ENCODE results near the gene GYPE.
"Not testable (repeated sequence)": the region's sequence is repeated elsewhere in the genome, so short reads cannot be mapped to it uniquely, and the experiment has no call there.

Gene GYPE

GRCh38 chr4:143862716-143863115, 42.6 kb downstream of the GYPE start:
- H3K4me3 ChIP-seq (ENCODE audit: low read depth in 1 of 2, low read length in 1 of 2); H3K27ac ChIP-seq; H3K9me3 ChIP-seq; H3K4me1 ChIP-seq (ENCODE audit: control insufficient read depth in 1 of 2, insufficient read depth in 1 of 2, low read depth in 1 of 2, low read length in 1 of 2); H3K27me3 ChIP-seq; H3K36me3 ChIP-seq: not testable (repeated sequence)

DNA sequence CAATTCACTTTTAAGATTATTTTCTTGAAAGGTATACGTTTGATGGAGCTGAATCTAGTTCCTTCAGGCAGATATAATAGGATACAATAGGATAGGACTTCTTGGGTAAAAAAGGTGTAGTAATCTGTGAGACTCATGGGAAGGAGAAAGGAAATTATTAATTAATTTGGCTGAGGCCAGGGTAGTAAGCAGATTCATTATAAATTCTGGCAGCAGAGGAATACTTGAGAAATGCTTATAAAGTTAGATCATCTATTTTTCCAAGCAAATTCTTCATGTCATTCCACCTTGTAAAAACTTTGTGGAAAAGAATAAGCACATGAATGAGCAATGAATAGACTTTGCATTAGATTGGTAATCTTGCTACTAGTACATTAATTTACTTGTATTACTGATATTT, 46.9 kb downstream of the GYPE start:
- Histone ChIP-seq H3K4me1 (ENCODE audit: control insufficient read depth in 1 of 2, insufficient read depth in 1 of 2, low read depth in 1 of 2, low read length in 1 of 2) (no peaks in the 10 kb centered on the region), H3K27ac (no peak overlapping the region), H3K4me3 (ENCODE audit: low read depth in 1 of 2, low read length in 1 of 2) (no peak overlapping the region), H3K9me3 (no peaks in the 10 kb centered on the region), H3K27me3 (no peaks in the 10 kb centered on the region), H3K36me3 (no peaks in the 10 kb centered on the region)
- TF ChIP-seq CTCF (IDR thresholded peaks at IDR 0.05) = no peak

DNA sequence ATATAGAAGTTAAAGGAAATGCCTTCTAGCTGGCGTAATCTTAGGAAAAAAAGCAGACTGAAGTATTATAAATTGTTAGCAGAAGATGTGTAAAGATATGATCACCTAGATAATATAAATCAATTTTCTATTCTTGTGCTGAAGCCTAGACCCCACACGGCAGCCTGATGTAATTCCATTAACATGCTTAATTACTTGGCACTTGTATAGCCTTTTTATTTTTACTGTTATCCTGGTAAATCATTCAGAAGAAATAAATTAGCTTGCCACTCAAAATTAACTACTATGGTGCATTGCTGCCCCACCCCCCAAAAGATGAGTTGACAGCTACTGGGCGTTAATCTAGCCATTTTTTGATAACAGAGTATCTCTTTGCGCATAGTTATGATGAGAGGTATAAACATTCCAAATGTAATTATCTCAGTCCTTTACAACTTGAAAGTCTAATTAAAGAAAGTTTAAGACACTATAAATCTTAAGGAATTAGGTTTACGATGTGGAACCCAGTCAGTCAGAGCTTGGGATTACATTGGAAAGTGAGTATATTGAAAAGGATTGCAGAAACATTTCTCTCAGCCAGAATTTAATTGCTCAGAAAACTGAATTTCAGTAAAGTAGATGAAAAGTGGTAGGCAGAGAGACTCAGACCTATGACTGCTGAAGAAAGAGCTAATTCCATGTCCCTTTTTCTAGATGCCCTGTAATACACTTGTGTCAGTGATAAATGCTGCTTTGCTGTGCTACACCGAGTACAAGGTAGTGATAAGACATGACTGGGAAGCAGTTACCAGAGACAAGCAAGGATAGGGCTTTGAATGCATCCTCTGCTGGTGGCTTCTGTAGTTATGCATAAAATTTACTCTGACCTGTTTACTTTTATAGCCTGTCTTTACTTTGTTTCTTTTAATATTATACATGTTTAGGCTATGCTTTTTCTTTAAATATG, 47.7 kb downstream of the GYPE start:
- not testable (repeated sequence) for H3K9me3 ChIP-seq; H3K27ac ChIP-seq; H3K27me3 ChIP-seq; H3K4me3 ChIP-seq (ENCODE audit: low read depth in 1 of 2, low read length in 1 of 2); H3K36me3 ChIP-seq; H3K4me1 ChIP-seq (ENCODE audit: control insufficient read depth in 1 of 2, insufficient read depth in 1 of 2, low read depth in 1 of 2, low read length in 1 of 2)

- not testable (repeated sequence) for H3K4me1 ChIP-seq (ENCODE audit: control insufficient read depth in 1 of 2, insufficient read depth in 1 of 2, low read depth in 1 of 2, low read length in 1 of 2); H3K27ac ChIP-seq; H3K27me3 ChIP-seq; H3K9me3 ChIP-seq; H3K4me3 ChIP-seq (ENCODE audit: low read depth in 1 of 2, low read length in 1 of 2); H3K36me3 ChIP-seq
Measured at GRCh38 chr4:143856017-143856557, 49.3 kb downstream of the GYPE start.

DNA sequence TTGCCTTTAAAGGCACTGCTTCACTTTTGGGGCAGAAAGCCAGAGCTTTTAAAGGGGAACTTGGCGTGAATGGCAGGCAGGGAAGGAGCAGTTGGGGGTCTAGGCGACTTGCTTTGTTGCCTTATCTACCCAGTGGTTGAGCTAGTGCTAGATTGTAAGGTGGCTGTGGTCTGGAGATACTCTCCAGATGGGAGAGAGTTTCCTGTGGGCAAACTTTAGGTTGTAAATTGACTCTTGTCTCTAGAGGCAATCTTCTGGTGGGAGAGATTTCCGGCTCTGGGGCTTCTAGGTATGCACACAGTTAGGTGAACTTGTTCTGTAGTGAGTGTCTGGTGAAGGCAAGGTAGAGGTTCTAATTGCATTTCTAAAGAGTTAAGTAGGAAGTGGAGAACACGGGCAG, 50.7 kb downstream of the GYPE start:
- not testable (repeated sequence) for H3K4me3 ChIP-seq (ENCODE audit: low read depth in 1 of 2, low read length in 1 of 2); H3K27me3 ChIP-seq; H3K4me1 ChIP-seq (ENCODE audit: control insufficient read depth in 1 of 2, insufficient read depth in 1 of 2, low read depth in 1 of 2, low read length in 1 of 2); H3K36me3 ChIP-seq; H3K27ac ChIP-seq; H3K9me3 ChIP-seq

DNA sequence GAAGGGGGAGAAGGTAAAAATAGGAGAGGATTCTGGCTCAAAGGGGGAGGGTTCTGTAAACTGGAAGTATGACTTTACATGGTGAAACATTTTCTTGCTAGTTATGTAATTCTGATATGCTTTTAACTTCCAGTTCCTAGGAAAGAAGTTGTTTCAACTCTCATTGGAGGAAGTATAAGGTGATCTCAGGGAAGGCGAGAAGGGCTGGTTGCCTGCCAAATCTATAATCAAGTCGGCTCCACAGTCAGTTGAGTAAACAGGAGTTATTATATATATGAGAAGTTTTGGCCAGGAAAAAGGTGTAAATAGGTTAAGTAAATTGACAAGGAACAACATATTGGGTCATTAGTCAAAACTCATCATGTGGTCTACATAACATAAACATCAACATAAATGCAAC, 56.1 kb downstream of the GYPE start:
- not testable (repeated sequence) for H3K4me3 ChIP-seq (ENCODE audit: low read depth in 1 of 2, low read length in 1 of 2); H3K4me1 ChIP-seq (ENCODE audit: control insufficient read depth in 1 of 2, insufficient read depth in 1 of 2, low read depth in 1 of 2, low read length in 1 of 2); H3K36me3 ChIP-seq; H3K27me3 ChIP-seq; H3K27ac ChIP-seq; H3K9me3 ChIP-seq

GRCh38 chr4:143843506-143843832, 61.9 kb downstream of the GYPE start:
- H3K36me3 ChIP-seq; H3K4me1 ChIP-seq (ENCODE audit: control insufficient read depth in 1 of 2, insufficient read depth in 1 of 2, low read depth in 1 of 2, low read length in 1 of 2): not testable (repeated sequence)

GRCh38 chr4:143842624-143843505, 62.5 kb downstream of the GYPE start:
- not testable (repeated sequence) for H3K27ac ChIP-seq; H3K36me3 ChIP-seq; H3K4me3 ChIP-seq (ENCODE audit: low read depth in 1 of 2, low read length in 1 of 2)

More at GRCh38 chr4:143843506-143843832, 61.9 kb downstream of the GYPE start:
- not testable (repeated sequence) for H3K27ac ChIP-seq; H3K9me3 ChIP-seq; H3K4me3 ChIP-seq (ENCODE audit: low read depth in 1 of 2, low read length in 1 of 2); H3K27me3 ChIP-seq

GRCh38 chr4:143839413-143839812, 65.9 kb downstream of the GYPE start:
- H3K27ac ChIP-seq; H3K36me3 ChIP-seq; H3K27me3 ChIP-seq; H3K9me3 ChIP-seq; H3K4me3 ChIP-seq (ENCODE audit: low read depth in 1 of 2, low read length in 1 of 2); H3K4me1 ChIP-seq (ENCODE audit: control insufficient read depth in 1 of 2, insufficient read depth in 1 of 2, low read depth in 1 of 2, low read length in 1 of 2): not testable (repeated sequence)

More at GRCh38 chr4:143842624-143843505, 62.5 kb downstream of the GYPE start:
- H3K27me3 ChIP-seq; H3K4me1 ChIP-seq (ENCODE audit: control insufficient read depth in 1 of 2, insufficient read depth in 1 of 2, low read depth in 1 of 2, low read length in 1 of 2); H3K9me3 ChIP-seq: not testable (repeated sequence)

- not testable (repeated sequence) for H3K4me3 ChIP-seq (ENCODE audit: low read depth in 1 of 2, low read length in 1 of 2)
Measured at GRCh38 chr4:143834196-143834595, 71.2 kb downstream of the GYPE start.

GRCh38 chr4:143833676-143834075, 71.7 kb downstream of the GYPE start:
- not testable (repeated sequence) for H3K27ac ChIP-seq; H3K4me1 ChIP-seq (ENCODE audit: control insufficient read depth in 1 of 2, insufficient read depth in 1 of 2, low read depth in 1 of 2, low read length in 1 of 2); H3K27me3 ChIP-seq; H3K9me3 ChIP-seq; H3K4me3 ChIP-seq (ENCODE audit: low read depth in 1 of 2, low read length in 1 of 2); H3K36me3 ChIP-seq

More at GRCh38 chr4:143834196-143834595, 71.2 kb downstream of the GYPE start:
- H3K27me3 ChIP-seq; H3K36me3 ChIP-seq; H3K27ac ChIP-seq; H3K4me1 ChIP-seq (ENCODE audit: control insufficient read depth in 1 of 2, insufficient read depth in 1 of 2, low read depth in 1 of 2, low read length in 1 of 2); H3K9me3 ChIP-seq: not testable (repeated sequence)

DNA sequence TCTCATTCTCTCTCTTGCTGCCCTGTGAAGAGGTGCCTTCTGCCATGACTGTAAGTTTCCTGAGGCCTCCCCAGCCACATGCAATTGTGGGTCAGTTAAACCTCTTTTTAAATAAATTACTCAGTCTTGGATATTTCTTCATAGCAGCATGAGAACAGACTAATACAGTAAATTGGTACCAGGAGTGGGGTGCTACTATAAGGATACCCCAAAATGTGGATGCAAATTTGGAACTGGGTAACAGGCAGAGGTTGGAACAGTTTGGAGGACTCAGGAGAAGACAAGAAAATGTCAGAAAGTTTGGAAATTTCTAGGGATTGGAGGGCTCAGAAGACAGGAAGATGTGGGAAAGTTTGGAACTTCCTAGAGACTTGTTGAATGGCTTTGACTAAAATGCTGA, 74.8 kb downstream of the GYPE start:
- H3K27ac ChIP-seq; H3K4me3 ChIP-seq (ENCODE audit: low read depth in 1 of 2, low read length in 1 of 2); H3K36me3 ChIP-seq; H3K27me3 ChIP-seq; H3K4me1 ChIP-seq (ENCODE audit: control insufficient read depth in 1 of 2, insufficient read depth in 1 of 2, low read depth in 1 of 2, low read length in 1 of 2); H3K9me3 ChIP-seq: not testable (repeated sequence)

Measured in neutrophil (primary cell).